ENCODE data around the gene FRMPD3. TPM values are rescaled to one million over a fixed set of nuclear protein-coding genes. Genes with fewer than 3 reads are reported as not detected.
"Not testable (repeated sequence)": the region's sequence is repeated elsewhere in the genome, so short reads cannot be mapped to it uniquely, and the experiment has no call there.

The FRMPD3 gene
- total RNA-seq, 1 donor from 2014 or later, result 0.09 TPM

- ATAC-seq (no peak), DNase-seq (ENCODE audit: low spot score) (no peak)
- intact Hi-C loops (cut with DNase I), result no loop called here
Measured at GRCh38 chrX:107470971-107471370, 21.5 kb downstream of the FRMPD3 start.

- DNase-seq (ENCODE audit: low spot score); ATAC-seq; intact Hi-C loops (cut with DNase I): not testable (repeated sequence)
Measured at GRCh38 chrX:107471420-107471819, 22.0 kb downstream of the FRMPD3 start.

- ATAC-seq, result no peak
- intact Hi-C loops (cut with DNase I), result no loop called here
Measured at GRCh38 chrX:107477406-107477805, 28.0 kb downstream of the FRMPD3 start.

GRCh38 chrX:107480272-107480671, 30.8 kb downstream of the FRMPD3 start:
- ATAC-seq, result no peak

More at GRCh38 chrX:107477406-107477805, 28.0 kb downstream of the FRMPD3 start:
- DNase-seq (ENCODE audit: low spot score), result no peak

GRCh38 chrX:107482046-107482445, 32.6 kb downstream of the FRMPD3 start:
- intact Hi-C loops (cut with DNase I), result no loop called here
- no peak for DNase-seq (ENCODE audit: low spot score)
- ATAC-seq, result no peak

More at GRCh38 chrX:107480272-107480671, 30.8 kb downstream of the FRMPD3 start:
- DNase-seq (ENCODE audit: low spot score), result no peak
- intact Hi-C loops (cut with DNase I), result no loop called here

- intact Hi-C loops (cut with DNase I), result no loop called here
- no peak for DNase-seq (ENCODE audit: low spot score)
- ATAC-seq, result peak; percentile 57
Measured at GRCh38 chrX:107484002-107484726, 34.7 kb downstream of the FRMPD3 start.

- no peak for DNase-seq (ENCODE audit: low spot score)
- intact Hi-C loops (cut with DNase I), result no loop called here
- ATAC-seq, result peak; percentile 45
Measured at GRCh38 chrX:107485013-107485412, 35.6 kb downstream of the FRMPD3 start.

GRCh38 chrX:107493141-107493540, 43.7 kb downstream of the FRMPD3 start:
- DNase-seq (ENCODE audit: low spot score) (no peak), ATAC-seq (no peak)
- intact Hi-C loops (cut with DNase I), result no loop called here

GRCh38 chrX:107496786-107497185, 47.3 kb downstream of the FRMPD3 start:
- intact Hi-C loops (cut with DNase I), result no loop called here
- DNase-seq (ENCODE audit: low spot score), result no peak

More at GRCh38 chrX:107496786-107497185, 47.3 kb downstream of the FRMPD3 start:
- no peak for ATAC-seq

Other genes starting within 250 kb of the FRMPD3 start
- gene NUP62CL, start 243.2 kb upstream of the FRMPD3 start, total RNA-seq, result 0.62 TPM
- not detected for gene DNAAF6, start 243.0 kb upstream of the FRMPD3 start, total RNA-seq
- gene PRPS1, start 178.9 kb downstream of the FRMPD3 start, total RNA-seq, result 32.1 TPM